ENCODE data around the gene SPTBN4.

Gene SPTBN4

GRCh38 chr19:40525234-40526051 lies 58.6 kb downstream of the SPTBN4 start:
- no peak overlapping the region for H3K27ac ChIP-seq
- ChIA-PET POLR2A (ENCODE audit: low non-redundant PET) (no interaction called here), CTCF (interaction anchor here (0.6 kb wide), 2 partner anchors 36 to 294 kb away, joined by 4 read pairs; no protein-coding TSS in a partner anchor)
- no peak for TF ChIP-seq CTCF (conservative IDR thresholded peaks at IDR 0.05; ENCODE audit: low read depth)
- DNase-seq (ENCODE audit: low spot score), result no peak

- ChIA-PET CTCF (no interaction called here), POLR2A (ENCODE audit: low non-redundant PET) (no interaction called here)
- DNase-seq (ENCODE audit: low spot score), result no peak
- TF ChIP-seq CTCF (conservative IDR thresholded peaks at IDR 0.05; ENCODE audit: low read depth), result no peak
- no peak overlapping the region for H3K27ac ChIP-seq
Measured at GRCh38 chr19:40528078-40528477, 61.3 kb downstream of the SPTBN4 start.

DNA sequence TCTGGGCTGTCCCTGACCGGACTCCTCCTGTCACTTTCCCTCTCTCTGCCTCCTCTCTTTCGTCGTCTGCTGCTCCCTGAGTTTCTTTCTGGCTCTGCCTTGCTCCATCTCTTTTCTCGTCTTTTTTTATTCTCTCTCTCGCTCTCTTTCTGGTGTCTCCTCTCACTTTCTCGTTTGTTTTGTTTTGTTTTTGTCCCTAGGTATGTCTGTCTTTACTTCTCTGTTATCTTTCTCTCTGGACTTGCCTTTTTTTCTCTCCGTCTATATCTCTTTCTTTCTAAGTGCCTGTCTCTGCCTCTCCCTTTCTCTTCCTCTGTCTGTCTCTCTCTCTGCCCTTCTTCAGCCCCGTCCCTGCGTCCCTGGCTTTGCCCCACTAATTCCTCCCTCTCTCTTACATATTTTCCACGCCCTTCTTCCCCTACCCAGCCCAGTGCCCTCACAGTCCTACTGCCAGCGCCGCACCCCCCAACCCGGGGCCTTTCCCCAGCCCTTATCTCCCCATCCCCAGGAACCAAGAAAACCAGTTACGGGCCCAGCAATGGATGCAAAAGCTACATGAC lies 61.8 kb downstream of the SPTBN4 start:
- POLR2A ChIA-PET (ENCODE audit: low non-redundant PET), result no interaction called here
- CTCF ChIA-PET, result interaction anchor here (0.6 to 0.7 kb wide), 3 partner anchors 12 to 1413 kb away, joined by 3 to 6 read pairs (median 5); no protein-coding TSS in a partner anchor
- TF ChIP-seq CTCF (conservative IDR thresholded peaks at IDR 0.05; ENCODE audit: low read depth), result no peak
- H3K27ac ChIP-seq, result no peak overlapping the region
- DNase-seq (ENCODE audit: low spot score), result no peak

DNA sequence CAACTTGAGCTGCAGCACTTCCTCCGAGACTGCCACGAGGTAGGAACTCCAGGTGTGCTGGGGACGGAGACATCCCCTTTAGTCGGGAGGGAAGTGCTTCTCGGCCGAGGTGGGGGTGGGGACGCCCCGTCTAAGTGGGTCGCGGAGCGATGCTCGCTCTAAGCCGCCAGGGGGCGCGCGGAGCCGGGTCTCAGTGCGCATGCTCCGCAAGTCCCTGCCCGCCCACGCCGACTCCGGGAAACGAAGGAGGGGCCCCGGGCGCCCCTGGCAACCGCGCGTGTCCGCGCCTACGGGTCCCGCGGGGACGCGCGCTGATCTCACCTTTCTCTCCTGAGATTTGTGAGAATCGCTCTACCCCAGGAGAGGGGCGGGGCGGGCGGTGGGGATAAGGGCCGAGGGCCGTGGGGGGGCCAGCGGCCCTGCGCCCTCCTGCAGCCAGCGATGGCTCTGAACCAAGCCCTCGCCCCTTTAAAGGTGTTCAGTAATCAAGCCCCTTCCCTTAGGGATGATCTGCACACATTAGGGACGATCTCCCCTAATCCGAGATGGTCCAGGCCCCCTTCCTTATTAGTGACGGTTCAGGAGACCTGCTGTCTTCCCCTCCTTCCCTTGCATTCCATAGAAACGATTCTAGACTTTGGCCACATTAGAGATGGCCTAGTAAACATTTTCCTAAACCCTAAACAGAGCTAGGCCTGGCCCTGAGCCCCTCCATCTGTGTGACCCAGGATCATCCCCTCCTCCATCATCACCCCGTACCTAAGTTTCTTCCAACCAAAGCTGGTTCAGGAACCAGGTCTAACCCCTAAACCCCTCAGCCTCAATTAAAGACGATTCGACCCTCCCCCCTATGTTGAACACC lies 62.5 kb downstream of the SPTBN4 start:
- no peak overlapping the region for H3K27ac ChIP-seq
- ChIA-PET CTCF (interaction anchor here (0.6 to 0.7 kb wide), 6 partner anchors 12 to 1414 kb away, joined by 3 to 6 read pairs (median 4); no protein-coding TSS in a partner anchor), POLR2A (ENCODE audit: low non-redundant PET) (no interaction called here)
- DNase-seq (ENCODE audit: low spot score), result peak; percentile 96
- TF ChIP-seq CTCF (conservative IDR thresholded peaks at IDR 0.05; ENCODE audit: low read depth), result peak; percentile 91

DNA sequence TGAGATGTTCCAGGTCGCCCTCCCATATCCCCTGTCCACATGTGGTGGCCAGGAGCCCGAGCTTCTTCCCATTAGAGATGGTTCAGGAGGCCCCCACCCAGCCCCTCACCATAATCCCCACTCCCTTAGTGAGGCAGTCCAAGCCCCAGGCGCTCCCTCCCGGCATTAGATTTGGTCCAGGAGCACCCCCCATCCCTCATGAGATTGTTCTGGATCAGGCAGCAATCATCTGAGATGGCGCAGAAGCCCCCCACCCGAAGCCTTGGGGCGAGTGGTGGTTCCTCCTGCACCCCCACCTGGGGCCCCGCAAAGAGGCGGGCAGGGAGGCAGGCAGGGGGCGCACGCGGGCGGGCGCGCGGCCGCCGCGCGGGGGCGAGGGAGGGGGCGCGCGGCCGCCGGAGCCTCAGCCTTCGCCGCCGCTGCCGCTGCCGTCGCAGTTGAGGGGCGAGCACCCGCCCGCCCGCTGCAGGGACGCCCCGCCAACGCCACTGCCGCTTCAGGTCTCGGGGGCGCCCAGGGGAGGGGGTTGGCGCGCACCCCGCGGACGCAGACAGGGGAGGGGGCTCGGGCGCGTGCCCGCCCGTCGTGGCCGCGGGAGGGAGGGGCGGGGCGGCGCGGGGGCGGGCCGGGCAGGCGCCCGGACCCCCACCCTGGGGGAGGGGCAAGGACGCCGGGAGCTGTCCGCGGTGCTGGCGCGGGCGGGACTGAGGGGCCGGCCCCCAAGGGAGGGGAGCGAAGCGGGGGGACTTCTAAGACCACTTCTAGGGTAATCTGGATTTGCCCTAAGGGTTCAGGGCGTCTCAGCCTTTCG lies 63.5 kb downstream of the SPTBN4 start:
- H3K27ac ChIP-seq, result no peak overlapping the region
- POLR2A ChIA-PET (ENCODE audit: low non-redundant PET), result no interaction called here
- peak; percentile 22; the same call in 1 of the 2 replicates for TF ChIP-seq CTCF (conservative IDR thresholded peaks at IDR 0.05; ENCODE audit: low read depth)
- no peak for DNase-seq (ENCODE audit: low spot score)
- CTCF ChIA-PET, result interaction anchor here (0.6 to 0.7 kb wide), 3 partner anchors 104 to 133 kb away, joined by 3 to 4 read pairs (median 3); no protein-coding TSS in a partner anchor

All from RWPE1 (cell line).